Bone marrow (tissue), 2 donors: ENCODE data around the gene GFM1.
"Not testable (repeated sequence)": the region's sequence is repeated elsewhere in the genome, so short reads cannot be mapped to it uniquely, and the experiment has no call there.

Experiments used
- DNase-seq, 2 donors: peaks; one replicate each; lab custom pipeline; 2025; lab: John Stamatoyannopoulos, UW

The GFM1 gene

DNA sequence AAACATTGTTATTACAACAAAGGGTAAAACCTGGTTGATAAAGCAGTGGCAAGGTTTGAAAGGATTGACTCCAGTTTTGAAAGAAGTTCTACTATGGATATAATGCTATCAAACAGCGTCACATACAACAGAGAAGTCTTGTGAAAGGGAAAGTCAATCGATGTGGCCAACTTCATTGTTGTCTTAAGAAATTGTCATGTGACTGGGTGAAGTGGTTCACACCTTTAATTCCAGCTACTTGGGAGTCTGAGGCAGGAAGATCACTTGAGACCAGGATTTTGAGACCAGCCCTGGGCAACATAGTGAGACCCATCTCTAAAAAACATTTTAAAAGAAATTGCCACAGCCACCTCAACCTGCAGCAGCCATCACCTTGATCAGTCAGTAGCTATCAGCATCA is 34.4 kb downstream of the GFM1 start:
- DNase-seq = no peak

DNA sequence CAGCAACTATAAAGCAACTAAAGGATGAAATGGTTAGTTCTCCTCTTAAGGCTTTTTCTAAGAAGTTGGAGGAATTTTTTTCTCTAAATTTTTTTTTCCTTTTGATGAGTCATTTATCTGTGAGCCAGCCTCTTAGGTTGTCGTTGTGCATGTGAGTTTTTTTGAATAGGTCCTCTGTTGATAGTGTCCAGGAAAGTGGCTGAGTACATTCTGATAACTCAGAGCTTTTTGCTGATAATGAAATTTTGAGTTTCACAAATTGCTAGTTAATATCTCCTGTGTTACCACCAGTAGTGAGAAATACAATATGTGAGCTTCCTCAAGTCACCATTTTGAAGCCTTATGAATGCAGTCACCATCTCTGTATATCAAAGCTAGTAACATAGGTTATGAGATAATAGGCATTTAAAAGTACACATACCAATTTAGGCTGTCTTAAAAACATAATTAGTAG is 35.2 kb downstream of the GFM1 start:
- peak in 1 of 2 donors; percentile 47 for DNase-seq

- DNase-seq = no peak
Observed at GRCh38 chr3:158680861-158681260, 36.5 kb downstream of the GFM1 start.

DNA sequence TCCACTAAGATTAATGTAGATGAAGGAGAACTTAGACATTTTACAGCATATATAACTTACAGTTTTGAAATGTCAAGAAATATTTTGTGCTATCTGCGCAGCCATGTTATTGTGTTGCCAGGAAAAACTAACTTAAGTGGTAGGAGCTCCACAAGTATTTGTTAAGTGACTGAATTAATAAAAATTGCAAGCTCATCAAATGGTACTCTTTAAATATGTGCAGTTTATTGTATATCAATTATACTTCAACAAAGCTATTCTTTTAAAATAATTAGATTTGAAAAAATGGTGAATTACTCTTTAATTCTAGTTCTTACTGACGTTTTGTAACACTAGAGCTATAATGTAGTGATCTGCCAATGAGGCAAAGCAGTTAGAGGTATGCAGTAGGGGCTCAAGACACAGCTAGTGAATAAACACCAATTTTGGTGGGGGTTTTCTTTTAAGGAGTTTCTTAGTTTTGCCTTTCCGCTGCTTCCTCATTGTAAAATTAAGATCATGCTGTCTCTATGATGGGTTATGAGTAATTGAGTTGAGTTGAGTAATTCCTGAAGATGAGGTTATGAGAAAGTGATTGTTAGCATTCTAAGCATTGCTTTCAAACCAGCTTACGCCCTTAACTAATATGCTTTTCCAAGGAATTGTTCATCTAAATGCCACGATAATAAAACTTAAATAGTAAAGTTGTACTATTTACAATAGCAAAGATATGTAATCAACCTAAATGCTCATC is 39.1 kb downstream of the GFM1 start:
- no peak for DNase-seq

DNA sequence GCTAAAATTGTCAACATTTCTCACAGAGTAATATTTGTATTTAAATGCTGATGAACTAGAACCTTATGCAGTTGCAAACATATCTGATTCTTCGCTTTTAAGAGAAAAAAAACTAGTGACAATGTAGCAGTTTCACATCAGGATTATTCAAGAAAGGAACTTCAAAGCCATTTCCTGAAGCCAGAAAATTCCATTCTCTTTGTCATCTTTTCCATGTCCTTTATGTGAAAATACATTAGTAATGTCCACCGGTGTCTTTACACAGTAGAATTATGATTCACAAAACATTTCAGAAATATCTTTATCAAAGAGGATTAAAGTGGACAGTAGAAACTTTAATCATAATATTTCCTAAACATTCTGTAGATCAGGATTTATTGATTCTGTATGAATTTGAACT is 40.8 kb downstream of the GFM1 start:
- no peak for DNase-seq

DNA sequence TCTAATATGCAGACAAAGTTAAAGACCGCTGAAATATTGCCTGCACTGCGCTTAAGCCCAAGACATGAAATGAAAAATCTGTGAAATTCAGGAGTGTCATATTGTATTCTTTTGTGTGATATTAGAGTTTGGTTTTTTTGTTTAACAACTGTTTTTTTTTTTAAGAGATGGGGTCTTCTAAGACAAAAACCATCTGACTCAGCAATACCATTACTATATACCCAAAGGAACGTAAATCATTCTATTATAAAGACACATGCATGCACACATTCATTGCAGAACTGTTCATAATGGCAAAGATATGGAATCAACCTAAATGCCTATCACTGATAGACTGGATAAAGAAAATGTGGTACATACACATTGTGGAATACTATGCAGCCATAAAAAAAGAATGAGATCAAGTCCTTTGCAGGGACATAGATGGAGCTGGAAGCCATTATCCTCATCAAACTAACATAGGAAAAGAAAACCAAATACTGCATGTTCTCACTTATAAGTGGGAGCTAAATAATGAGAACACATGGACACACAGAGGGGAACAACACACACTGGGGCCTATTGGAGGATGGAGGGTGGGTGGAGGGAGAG is 49.6 kb downstream of the GFM1 start:
- DNase-seq = not testable (repeated sequence)

DNA sequence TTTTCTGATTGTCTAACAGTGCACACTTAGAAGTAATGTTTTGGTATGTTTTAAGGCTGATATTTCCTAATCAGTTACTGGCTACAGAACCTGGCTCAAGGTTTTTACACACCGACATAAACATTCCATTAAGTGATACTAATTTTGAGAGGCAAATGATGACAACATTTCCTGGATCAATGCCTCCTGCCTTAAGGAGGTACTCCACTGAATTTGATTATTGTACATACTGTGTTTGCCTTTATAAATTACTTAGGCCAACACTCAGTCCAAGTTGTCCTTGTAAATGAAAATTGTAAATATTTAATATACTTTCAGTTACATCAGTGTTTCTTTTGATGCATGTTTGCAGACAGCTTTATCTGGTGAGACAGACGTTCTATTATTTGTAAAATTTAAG is 52.3 kb downstream of the GFM1 start:
- no peak for DNase-seq

DNA sequence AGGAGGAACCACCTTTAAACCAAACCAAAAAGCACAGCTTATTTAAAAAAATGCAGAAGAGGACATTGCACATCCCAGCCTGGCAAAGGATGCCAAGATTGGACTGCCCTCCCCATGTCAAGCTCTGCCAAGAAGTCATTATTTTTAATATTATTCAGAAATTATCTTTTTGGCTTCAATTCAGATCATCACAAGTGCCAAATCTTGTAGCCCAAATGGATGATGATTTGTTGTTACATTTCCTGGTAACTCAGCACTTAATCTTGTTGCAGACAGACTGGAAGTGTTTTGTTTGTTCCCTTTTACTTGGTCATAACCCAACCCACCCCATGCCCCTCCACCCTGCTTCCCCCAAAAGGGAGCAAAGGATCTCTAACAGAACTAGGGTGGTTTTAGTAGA is 56.2 kb downstream of the GFM1 start:
- DNase-seq = no peak

DNA sequence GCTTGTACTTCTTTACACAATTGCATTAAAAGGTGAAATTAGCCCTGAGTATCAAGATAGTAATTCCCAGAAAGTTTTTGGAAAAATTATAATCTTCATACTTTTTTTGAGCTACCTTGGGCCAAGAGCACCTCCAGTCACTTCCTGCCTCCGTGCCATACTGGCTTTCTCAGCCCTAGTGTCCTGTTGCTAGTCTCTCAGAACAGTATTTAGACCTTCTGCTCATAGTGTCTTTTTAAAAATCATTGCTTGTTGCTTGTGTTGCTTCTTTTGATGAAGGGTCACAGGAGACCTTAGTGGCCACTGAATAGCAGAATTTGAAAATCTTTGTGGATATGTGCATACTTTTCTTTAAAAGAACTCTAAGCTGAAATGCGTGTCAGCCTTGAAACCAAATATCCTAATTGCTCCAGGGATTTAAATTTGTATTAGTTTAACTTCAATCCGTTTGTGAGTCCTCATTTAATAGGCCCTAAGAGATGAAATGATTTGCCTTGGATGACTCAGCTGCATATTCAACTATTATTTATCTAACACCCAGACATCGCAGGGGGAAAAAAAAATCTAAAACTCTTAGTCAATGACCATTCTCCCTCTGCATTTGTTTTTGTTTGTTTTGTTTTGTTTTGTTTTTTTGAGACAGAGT is 57.2 kb downstream of the GFM1 start:
- DNase-seq = no peak

GRCh38 chr3:158702815-158703481 is 58.6 kb downstream of the GFM1 start:
- no peak for DNase-seq

- no peak for DNase-seq
Observed at GRCh38 chr3:158703566-158703965, 59.2 kb downstream of the GFM1 start.

- no peak for DNase-seq
Observed at GRCh38 chr3:158709666-158710083, 65.3 kb downstream of the GFM1 start.

- no peak for DNase-seq
Observed at GRCh38 chr3:158710601-158711000, 66.3 kb downstream of the GFM1 start.

DNA sequence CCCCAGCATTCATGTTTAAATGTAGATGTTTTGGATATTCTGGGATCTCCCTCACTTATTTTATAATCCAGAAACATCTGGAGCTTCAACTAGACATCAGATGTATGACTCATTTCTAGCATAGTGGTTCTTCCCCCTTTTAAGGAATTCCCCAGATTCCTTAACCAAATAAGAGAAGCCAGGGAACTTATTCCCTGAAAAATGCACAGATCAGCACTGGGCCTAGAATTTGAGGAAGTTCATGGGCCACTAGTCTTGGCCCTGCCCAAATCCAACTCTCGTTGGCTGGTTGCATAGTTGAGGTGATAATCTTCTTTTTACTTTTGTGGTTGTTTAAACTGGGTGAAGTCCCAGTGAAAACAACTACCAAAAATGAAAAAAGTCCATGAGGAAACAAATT is 67.6 kb downstream of the GFM1 start:
- no peak for DNase-seq

DNA sequence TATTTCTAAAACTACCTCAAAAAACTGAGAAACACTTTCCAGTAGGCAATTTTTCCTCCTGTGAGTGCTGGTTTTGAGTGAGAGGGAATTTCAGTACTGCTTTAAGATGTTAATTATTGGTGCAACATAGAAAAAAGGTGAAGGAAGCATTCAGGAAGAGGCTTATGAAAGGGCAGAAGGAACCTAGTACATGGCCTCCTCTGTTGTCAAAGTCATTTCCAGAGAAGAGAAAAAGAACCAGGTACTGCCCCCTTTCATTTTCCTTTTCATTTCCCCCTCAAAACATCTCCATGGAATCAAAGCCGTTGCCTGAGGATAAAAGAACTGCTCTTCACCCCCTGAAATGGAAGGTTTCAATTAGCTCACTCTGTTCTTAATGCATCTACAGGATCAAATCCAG is 68.1 kb downstream of the GFM1 start:
- DNase-seq = no peak

DNA sequence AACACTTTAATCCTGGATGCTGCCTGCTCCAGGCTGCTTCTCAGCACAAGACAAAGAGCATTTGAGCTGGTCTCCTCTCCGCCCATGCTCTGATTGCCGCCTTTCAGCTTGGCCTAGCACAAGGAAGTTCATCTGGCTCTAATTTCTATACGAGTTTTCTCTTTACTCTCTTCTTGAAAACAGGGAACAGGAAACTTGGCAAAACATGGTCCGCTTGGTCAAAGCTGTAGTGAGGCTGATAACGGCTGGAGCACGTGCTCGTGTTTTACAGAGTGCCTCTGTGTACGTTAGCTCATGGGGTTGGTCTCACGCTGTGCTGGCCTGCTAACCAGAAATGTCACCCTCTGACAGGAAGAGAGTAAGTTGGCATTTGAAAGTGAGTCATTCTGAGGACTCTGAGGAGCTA is 68.8 kb downstream of the GFM1 start:
- peak in 1 of 2 donors; percentile 85 for DNase-seq

GRCh38 chr3:158717576-158717975 is 73.2 kb downstream of the GFM1 start:
- DNase-seq = no peak

GRCh38 chr3:158718490-158719170 is 74.3 kb downstream of the GFM1 start:
- no peak for DNase-seq

- DNase-seq = no peak
Observed at GRCh38 chr3:158722108-158722507, 77.8 kb downstream of the GFM1 start.

- no peak for DNase-seq
Observed at GRCh38 chr3:158723991-158724390, 79.7 kb downstream of the GFM1 start.

DNA sequence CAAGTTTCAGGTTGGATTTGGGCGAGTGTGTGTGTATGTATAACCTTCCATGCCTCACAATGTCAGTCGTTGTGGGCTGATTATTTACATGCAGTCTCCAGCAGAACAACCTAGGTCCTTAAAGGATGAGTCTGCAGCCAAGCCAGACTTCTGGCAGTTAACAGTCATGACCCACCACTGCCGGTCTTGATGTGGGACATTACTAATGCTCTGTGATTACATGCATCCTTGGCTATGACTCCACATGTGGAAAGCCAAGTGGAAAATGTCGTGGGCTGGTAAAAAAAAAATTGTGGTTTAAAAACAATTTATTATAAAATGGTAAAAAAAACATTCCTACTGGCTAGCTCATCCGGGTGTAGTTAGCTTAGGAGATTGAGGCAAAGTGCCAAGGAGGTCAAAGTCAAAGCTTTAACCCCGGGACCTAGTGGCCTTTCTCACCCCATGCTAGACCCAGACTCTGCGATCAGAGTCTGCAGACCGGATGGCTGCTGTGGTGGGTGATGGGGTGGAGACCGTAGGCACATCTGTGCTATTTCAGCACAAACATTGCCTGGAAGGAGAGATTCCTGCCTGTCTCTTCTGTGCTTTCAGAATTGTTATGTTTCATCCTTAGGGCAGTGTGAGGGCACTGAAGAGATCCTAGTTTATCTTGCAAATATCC is 81.2 kb downstream of the GFM1 start:
- DNase-seq = no peak
